Measurements from ENCODE around the gene ASCL2. TPM values are rescaled to one million over a fixed set of nuclear protein-coding genes. Genes with fewer than 3 reads are reported as not detected.

Gene ASCL2
- total RNA-seq, 1 donor from 2014 or later, result 2.2 TPM

GRCh38 chr11:2266586-2267305 is 3.6 kb downstream of the ASCL2 start:
- Histone ChIP-seq H3K4me1 (peaks cover 12% of the 10 kb centered on the region), H3K36me3 (no peaks in the 10 kb centered on the region), H3K4me3 (no peak overlapping the region), H3K9me3 (no peaks in the 10 kb centered on the region), H3K27me3 (peaks cover 25% of the 10 kb centered on the region), H3K27ac (no peak overlapping the region)
- DNase-seq (no peak), ATAC-seq (no peak)
- TF ChIP-seq CTCF (IDR thresholded peaks at IDR 0.05), result no peak
- intact Hi-C loops (cut with DNase I), result no loop called here

GRCh38 chr11:2265854-2266585 is 4.4 kb downstream of the ASCL2 start:
- Histone ChIP-seq H3K4me3 (no peak overlapping the region), H3K9me3 (no peaks in the 10 kb centered on the region), H3K4me1 (peaks cover 10% of the 10 kb centered on the region), H3K27me3 (peaks cover 17% of the 10 kb centered on the region), H3K36me3 (no peaks in the 10 kb centered on the region), H3K27ac (peak overlapping the region; percentile 30)
- DNase-seq, result peak; percentile 49
- no peak for ATAC-seq
- intact Hi-C loops (cut with DNase I), result no loop called here
- no peak for TF ChIP-seq CTCF (IDR thresholded peaks at IDR 0.05)

GRCh38 chr11:2265396-2265795 is 5.0 kb downstream of the ASCL2 start:
- TF ChIP-seq CTCF (IDR thresholded peaks at IDR 0.05), result no peak
- Histone ChIP-seq H3K27ac (peak overlapping the region; percentile 30), H3K4me3 (no peak overlapping the region), H3K36me3 (no peaks in the 10 kb centered on the region), H3K9me3 (no peaks in the 10 kb centered on the region), H3K4me1 (peaks cover 5% of the 10 kb centered on the region), H3K27me3 (peaks cover 11% of the 10 kb centered on the region)
- DNase-seq (peak; percentile 65), ATAC-seq (peak; percentile 48)
- intact Hi-C loops (cut with DNase I), result no loop called here

GRCh38 chr11:2264366-2265053 is 5.9 kb downstream of the ASCL2 start:
- ATAC-seq, result no peak
- intact Hi-C loops (cut with DNase I), result no loop called here
- Histone ChIP-seq H3K36me3 (no peaks in the 10 kb centered on the region), H3K9me3 (no peaks in the 10 kb centered on the region), H3K4me3 (no peak overlapping the region), H3K27me3 (peaks cover 2% of the 10 kb centered on the region), H3K4me1 (no peaks in the 10 kb centered on the region), H3K27ac (no peak overlapping the region)
- no peak for TF ChIP-seq CTCF (IDR thresholded peaks at IDR 0.05)
- DNase-seq, result no peak

- Histone ChIP-seq H3K27ac (no peak overlapping the region), H3K9me3 (no peaks in the 10 kb centered on the region), H3K27me3 (no peaks in the 10 kb centered on the region), H3K36me3 (no peaks in the 10 kb centered on the region), H3K4me3 (no peak overlapping the region), H3K4me1 (no peaks in the 10 kb centered on the region)
- intact Hi-C loops (cut with DNase I), result no loop called here
- TF ChIP-seq CTCF (IDR thresholded peaks at IDR 0.05), result no peak
- DNase-seq, result no peak
- ATAC-seq, result no peak
Measured at GRCh38 chr11:2263724-2264360, 6.5 kb downstream of the ASCL2 start.

All from upper lobe of right lung (tissue), 1 donor.